Brain microvascular endothelial cell (primary cell): Measurements from ENCODE around the gene APOBEC3C.
A peak's percentile ranks its signal among the peaks of the same experiment; 100 is the strongest.
"Not testable (repeated sequence)": the region's sequence is repeated elsewhere in the genome, so short reads cannot be mapped to it uniquely, and the experiment has no call there.

Experiments used
- DNase-seq: peaks from one replicate; pipeline ENCODE4 v3.0.0-alpha.2; 2020
- H3K27ac ChIP-seq: fragments of 250-450 bp; sonication (Bioruptor Pico); 2 replicates; pipeline ENCODE4 v1.5.1; 2020; ENCODE audit warnings: mild to moderate bottlenecking, moderate library complexity
- H3K27me3 ChIP-seq: fragments of 250-450 bp; sonication (Bioruptor Pico); replicated peaks from 2 replicates; pipeline ENCODE4 v1.5.1; 2020; ENCODE audit warnings: mild to moderate bottlenecking
- H3K36me3 ChIP-seq: fragments of 250-450 bp; sonication (Bioruptor Pico); replicated peaks from 2 replicates; pipeline ENCODE4 v1.5.1; 2020; ENCODE audit warnings: mild to moderate bottlenecking
- H3K4me3 ChIP-seq: 2 replicates; pipeline ENCODE4 v1.5.1; 2011; ENCODE audit warnings: low read depth, mild to moderate bottlenecking, control low read depth, low read length, moderate library complexity
- in situ Hi-C: cut with HindIII; loops from 2 replicates; pipeline ENCODE4 v1.10.0; 2017; ENCODE audit warnings: low sequenced_read_pairs, low pct_ligation_motif_present
- TF ChIP-seq, protein P1 (sequence below): IDR thresholded peaks from 2 replicates; pipeline ENCODE4 v1.5.1; 2011; ENCODE audit warnings: low read depth, mild to moderate bottlenecking, moderate library complexity, low read length, control low read depth, inconsistent platforms; ENCODE audit errors: missing control alignments

The APOBEC3C gene

DNA sequence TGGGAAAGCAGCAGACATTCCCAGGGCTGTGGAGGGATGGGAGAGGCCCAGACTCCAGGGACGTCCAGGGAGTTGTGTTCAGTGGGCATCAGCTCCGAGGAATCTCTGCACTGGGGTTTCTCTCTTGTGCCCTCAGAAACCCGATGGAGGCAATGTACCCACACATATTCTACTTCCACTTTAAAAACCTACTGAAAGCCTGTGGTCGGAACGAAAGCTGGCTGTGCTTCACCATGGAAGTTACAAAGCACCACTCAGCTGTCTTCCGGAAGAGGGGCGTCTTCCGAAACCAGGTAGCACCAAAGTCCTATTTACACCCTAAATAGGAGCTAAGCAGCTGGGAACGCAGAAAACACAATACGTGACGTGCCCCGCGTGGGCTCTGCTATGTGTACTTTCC is 15.2 kb downstream of the APOBEC3C start:
- TF ChIP-seq, protein P1, sequence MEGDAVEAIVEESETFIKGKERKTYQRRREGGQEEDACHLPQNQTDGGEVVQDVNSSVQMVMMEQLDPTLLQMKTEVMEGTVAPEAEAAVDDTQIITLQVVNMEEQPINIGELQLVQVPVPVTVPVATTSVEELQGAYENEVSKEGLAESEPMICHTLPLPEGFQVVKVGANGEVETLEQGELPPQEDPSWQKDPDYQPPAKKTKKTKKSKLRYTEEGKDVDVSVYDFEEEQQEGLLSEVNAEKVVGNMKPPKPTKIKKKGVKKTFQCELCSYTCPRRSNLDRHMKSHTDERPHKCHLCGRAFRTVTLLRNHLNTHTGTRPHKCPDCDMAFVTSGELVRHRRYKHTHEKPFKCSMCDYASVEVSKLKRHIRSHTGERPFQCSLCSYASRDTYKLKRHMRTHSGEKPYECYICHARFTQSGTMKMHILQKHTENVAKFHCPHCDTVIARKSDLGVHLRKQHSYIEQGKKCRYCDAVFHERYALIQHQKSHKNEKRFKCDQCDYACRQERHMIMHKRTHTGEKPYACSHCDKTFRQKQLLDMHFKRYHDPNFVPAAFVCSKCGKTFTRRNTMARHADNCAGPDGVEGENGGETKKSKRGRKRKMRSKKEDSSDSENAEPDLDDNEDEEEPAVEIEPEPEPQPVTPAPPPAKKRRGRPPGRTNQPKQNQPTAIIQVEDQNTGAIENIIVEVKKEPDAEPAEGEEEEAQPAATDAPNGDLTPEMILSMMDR, result no peak
- in situ Hi-C loops, result no loop called here
- H3K27ac ChIP-seq, result no peak overlapping the region
- no peaks in the 10 kb centered on the region for H3K27me3 ChIP-seq
- no peaks in the 10 kb centered on the region for H3K36me3 ChIP-seq
- no peak overlapping the region for H3K4me3 ChIP-seq
- DNase-seq, result no peak

DNA sequence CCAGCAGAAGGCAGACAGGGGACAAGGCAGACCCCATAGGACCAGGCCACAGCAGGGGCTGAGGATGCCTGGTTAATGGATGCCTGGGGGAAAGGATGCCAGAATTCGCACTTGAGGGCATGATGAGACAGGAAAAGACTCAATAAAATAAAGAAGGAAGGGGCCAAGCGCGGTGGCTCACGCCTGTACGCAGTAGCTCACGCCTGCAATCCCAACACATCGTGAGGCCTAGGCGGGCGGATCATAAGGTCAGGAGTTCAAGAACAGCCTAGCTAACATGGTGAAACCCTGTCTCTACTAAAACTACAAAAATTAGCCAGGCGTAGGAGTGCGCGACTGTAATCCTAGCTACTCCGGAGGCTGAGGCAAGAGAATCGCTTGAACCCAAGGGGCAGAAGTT is 16.6 kb downstream of the APOBEC3C start:
- no peak for DNase-seq
- H3K27ac ChIP-seq, result no peak overlapping the region
- no peaks in the 10 kb centered on the region for H3K36me3 ChIP-seq
- in situ Hi-C loops, result no loop called here
- no peaks in the 10 kb centered on the region for H3K27me3 ChIP-seq
- no peak overlapping the region for H3K4me3 ChIP-seq
- TF ChIP-seq, protein P1, result no peak

DNA sequence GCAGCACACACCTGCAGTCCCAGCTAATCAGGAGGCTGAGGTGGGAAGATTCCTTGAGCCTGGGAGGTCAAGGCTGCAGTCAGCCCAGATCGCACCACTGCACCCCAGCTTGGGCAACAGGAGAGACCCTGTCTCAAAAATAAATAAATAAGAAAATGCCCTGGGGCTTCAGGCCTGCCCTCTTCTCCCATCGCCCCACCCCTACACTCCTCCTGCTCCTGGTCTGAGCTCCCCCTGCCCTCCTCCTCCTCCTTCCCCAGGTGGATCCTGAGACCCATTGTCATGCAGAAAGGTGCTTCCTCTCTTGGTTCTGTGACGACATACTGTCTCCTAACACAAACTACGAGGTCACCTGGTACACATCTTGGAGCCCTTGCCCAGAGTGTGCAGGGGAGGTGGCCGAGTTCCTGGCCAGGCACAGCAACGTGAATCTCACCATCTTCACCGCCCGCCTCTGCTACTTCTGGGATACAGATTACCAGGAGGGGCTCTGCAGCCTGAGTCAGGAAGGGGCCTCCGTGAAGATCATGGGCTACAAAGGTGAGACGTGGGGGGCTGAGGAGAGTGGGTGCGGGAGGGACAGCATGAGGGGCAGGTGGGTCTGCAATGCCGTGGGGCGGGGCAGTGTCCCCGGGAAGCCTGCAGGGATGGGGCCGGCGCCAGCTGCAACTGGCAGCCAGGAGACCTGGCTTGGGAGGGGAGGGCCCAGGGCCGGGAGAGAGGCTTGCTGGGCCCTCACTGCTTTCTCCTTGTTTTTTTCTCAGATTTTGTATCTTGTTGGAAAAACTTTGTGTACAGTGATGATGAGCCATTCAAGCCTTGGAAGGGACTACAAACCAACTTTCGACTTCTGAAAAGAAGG is 17.6 kb downstream of the APOBEC3C start:
- H3K36me3 ChIP-seq, H3K27ac ChIP-seq, H3K27me3 ChIP-seq, H3K4me3 ChIP-seq, in situ Hi-C loops, DNase-seq: not testable (repeated sequence)

DNA sequence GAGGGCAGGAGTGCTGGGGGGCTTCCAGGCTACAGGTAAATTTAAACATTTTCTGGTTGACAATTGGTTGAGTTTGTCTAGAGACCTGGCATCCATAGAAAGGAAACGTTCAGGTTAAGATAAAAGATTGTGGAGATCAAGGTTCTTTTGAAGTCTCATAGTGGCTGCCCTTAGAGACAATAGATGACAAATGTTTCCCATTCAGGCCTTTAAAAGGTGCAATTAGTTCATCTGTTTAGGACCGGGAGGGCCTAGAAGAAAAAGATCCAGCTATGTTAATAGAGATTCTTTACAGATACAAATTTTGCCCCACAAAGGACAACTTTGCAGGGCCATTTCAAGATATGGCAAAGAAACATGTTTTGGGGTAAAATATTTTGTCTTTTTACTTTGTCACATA is 23.0 kb downstream of the APOBEC3C start:
- H3K4me3 ChIP-seq, H3K27ac ChIP-seq, DNase-seq, H3K27me3 ChIP-seq, H3K36me3 ChIP-seq, in situ Hi-C loops: not testable (repeated sequence)

DNA sequence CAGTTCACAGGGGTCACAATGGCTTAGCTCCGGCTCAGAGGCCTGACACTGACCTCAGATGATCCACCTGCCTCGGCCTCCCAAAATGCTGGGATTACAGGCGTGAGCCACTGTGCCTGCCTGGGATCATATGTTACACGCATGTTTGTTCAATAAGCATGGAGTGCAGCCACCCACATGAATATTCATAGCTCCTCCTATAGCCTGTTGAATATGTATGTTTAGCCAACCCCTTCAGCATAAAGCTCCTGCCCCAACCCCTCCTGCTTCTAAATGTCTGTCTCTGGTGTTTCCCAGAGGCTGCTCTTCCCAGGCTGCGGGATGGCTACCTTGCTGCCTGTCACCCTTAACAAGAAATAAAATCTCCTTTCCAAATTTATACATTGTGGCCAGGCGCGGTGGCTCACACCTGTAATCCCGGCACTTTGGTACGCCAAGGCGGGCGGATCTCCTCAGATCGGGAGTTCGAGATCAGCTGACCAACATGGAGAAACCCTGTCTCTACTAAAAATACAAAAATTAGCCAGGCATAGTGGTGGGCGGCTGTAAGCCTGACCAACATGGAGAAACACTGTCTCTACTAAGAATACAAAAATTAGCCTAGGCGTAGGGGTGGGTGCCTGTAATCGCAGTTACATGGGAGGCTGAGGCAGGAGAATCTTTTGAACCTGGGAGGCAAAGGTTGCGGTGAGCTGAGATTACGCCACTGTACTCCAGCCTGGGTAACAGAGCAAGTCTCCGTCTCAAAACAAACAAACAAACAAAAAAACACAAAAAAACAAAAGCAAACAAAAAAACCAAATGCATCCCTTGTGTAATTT is 25.5 kb downstream of the APOBEC3C start:
- no peak overlapping the region for H3K27ac ChIP-seq
- in situ Hi-C loops, result no loop called here
- TF ChIP-seq, protein P1, result no peak
- H3K27me3 ChIP-seq, result no peaks in the 10 kb centered on the region
- H3K4me3 ChIP-seq, result no peak overlapping the region
- DNase-seq, result no peak
- H3K36me3 ChIP-seq, result no peaks in the 10 kb centered on the region

DNA sequence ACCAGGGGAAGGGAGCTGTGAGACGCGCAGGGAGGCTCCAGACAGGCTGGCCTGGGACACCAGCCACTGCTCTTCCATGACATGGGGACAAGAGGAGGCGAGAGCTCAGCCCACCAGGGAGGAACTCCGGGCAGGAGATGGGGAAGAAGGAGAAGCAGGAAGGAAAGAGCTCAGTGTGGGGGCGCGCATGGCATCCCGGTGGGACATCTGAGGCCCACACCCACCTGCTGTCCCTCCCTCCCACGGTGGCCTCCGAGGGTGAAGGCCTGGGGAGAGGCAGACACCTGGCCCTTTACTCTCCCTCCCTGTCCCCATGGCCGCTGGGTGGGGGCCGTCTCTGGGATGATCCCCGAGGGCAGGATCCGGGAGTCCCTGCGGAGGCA is 26.1 kb downstream of the APOBEC3C start:
- DNase-seq, in situ Hi-C loops, H3K36me3 ChIP-seq, H3K27me3 ChIP-seq, H3K27ac ChIP-seq: not testable (repeated sequence)
- H3K4me3 ChIP-seq, result peak overlapping the region; percentile 22

DNA sequence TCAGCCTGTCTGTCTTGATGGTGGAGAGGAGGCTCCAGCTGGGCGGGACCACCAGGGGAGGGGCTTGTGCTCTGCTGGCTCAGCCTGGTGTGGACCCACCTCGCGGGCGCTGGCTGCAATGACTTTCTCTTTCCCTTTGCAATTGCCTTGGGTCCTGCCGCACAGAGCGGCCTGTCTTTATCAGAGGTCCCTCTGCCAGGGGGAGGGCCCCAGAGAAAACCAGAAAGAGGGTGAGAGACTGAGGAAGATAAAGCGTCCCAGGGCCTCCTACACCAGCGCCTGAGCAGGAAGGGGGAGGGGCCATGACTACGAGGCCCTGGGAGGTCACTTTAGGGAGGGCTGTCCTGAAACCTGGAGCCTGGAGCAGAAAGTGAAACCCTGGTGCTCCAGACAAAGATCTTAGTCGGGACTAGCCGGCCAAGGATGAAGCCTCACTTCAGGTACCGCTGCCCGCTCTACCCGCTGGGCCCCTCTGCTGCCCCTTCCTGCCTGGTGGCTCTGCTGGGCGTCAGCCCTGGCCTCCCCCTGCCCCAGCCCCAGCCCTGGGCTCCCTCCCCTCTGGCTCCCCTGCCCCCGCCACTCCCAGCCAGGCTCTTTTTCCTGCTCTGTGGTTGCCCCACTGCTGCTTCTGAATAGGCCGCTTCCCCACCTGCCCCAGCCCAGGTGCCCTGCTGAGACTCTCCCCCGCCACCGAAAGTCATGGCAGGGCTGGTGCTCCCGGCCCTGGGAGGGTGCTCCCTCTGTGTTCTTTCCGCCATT is 26.7 kb downstream of the APOBEC3C start, which contains the start of gene APOBEC3F:
APOBEC3F (plus strand) TSS at position 327 of the 759 bp plus-strand sequence; CDS start at position 424, 97 bp downstream.
- H3K36me3 ChIP-seq, in situ Hi-C loops, H3K27me3 ChIP-seq: not testable (repeated sequence)
- peak; percentile 62 for DNase-seq
- Histone ChIP-seq H3K27ac (peak within 1 kb of the TSS; percentile 33), H3K4me3 (peak within 1 kb of the TSS; percentile 63)
